H9 (cell line): Measurements from ENCODE around the gene SETD7. TPM values are rescaled to one million over a fixed set of nuclear protein-coding genes. Genes with fewer than 3 reads are reported as not detected.

ENCODE experiments used
- DNase-seq: peaks from one replicate; pipeline ENCODE4 v3.0.0-alpha.2; 2017
- H2AFZ ChIP-seq: one replicate; pipeline ENCODE4 v1.6.1; 2013; ENCODE audit warnings: mild to moderate bottlenecking, low read length, control low read depth, moderate library complexity
- H2AK5ac ChIP-seq: 2 replicates; pipeline ENCODE4 v1.6.1; 2013; ENCODE audit warnings: low read length, control low read depth, mixed read lengths; ENCODE audit not compliant: insufficient read length
- H2BK120ac ChIP-seq: one replicate; pipeline ENCODE4 v1.6.1; 2013; ENCODE audit warnings: low read depth, mild to moderate bottlenecking, low read length, control low read depth, inconsistent platforms; ENCODE audit not compliant: poor library complexity, severe bottlenecking
- H2BK12ac ChIP-seq: 2 replicates; pipeline ENCODE4 v1.6.1; 2013; ENCODE audit warnings: low read length, control low read depth, mixed read lengths, low read depth; ENCODE audit not compliant: insufficient read length
- H2BK15ac ChIP-seq: 2 replicates; pipeline ENCODE4 v1.6.1; 2013; ENCODE audit warnings: low read depth, low read length, control low read depth
- H2BK20ac ChIP-seq: one replicate; pipeline ENCODE4 v1.6.1; 2013; ENCODE audit warnings: low read depth, mild to moderate bottlenecking, low read length, control low read depth, inconsistent platforms; ENCODE audit not compliant: poor library complexity, severe bottlenecking
- H2BK5ac ChIP-seq: 2 replicates; pipeline ENCODE4 v1.6.1; 2013; ENCODE audit warnings: low read length, control low read depth, mixed read lengths; ENCODE audit not compliant: insufficient read length
- H3K14ac ChIP-seq: 2 replicates; pipeline ENCODE4 v1.6.1; 2013; ENCODE audit warnings: low read length, control low read depth; ENCODE audit not compliant: insufficient read depth
- H3K18ac ChIP-seq: 2 replicates; pipeline ENCODE4 v1.6.1; 2013; ENCODE audit warnings: low read depth, mild to moderate bottlenecking, mixed read lengths, low read length, control low read depth; ENCODE audit not compliant: insufficient read length
- H3K23ac ChIP-seq: 2 replicates; pipeline ENCODE4 v1.6.1; 2013; ENCODE audit warnings: low read length, control low read depth, mixed read lengths, low read depth; ENCODE audit not compliant: insufficient read length
- H3K23me2 ChIP-seq: 2 replicates; pipeline ENCODE4 v1.6.1; 2013; ENCODE audit warnings: low read depth, mild to moderate bottlenecking, mixed read lengths, low read length, control low read depth; ENCODE audit not compliant: insufficient read length, poor library complexity, severe bottlenecking
- H3K27ac ChIP-seq: 2 replicates; pipeline ENCODE4 v1.5.1; 2013; ENCODE audit warnings: low read length, control low read depth, mixed read lengths, low read depth; ENCODE audit not compliant: insufficient read length
- H3K27me3 ChIP-seq: 2 replicates; pipeline ENCODE4 v1.6.1; 2013; ENCODE audit warnings: low read length, control low read depth, inconsistent platforms; ENCODE audit not compliant: insufficient read depth
- H3K4ac ChIP-seq: 2 replicates; pipeline ENCODE4 v1.6.1; 2013; ENCODE audit warnings: low read depth, mild to moderate bottlenecking, control low read depth, inconsistent platforms, low read length, moderate library complexity
- H3K4me1 ChIP-seq: 2 replicates; pipeline ENCODE4 v1.6.1; 2013; ENCODE audit warnings: low read length, control low read depth, inconsistent platforms; ENCODE audit not compliant: insufficient read depth
- H3K4me2 ChIP-seq: 2 replicates; pipeline ENCODE4 v1.6.1; 2013; ENCODE audit warnings: low read length, control low read depth, mixed read lengths; ENCODE audit not compliant: insufficient read length, insufficient read depth
- H3K56ac ChIP-seq: 2 replicates; pipeline ENCODE4 v1.6.1; 2013; ENCODE audit warnings: low read depth, mild to moderate bottlenecking, mixed read lengths, low read length, control low read depth; ENCODE audit not compliant: insufficient read length
- H3K79me1 ChIP-seq: 2 replicates; pipeline ENCODE4 v1.6.1; 2013; ENCODE audit warnings: low read depth, mild to moderate bottlenecking, moderate library complexity, low read length, control low read depth, inconsistent platforms; ENCODE audit not compliant: insufficient read depth, poor library complexity, severe bottlenecking
- H3K79me2 ChIP-seq: 2 replicates; pipeline ENCODE4 v1.6.1; 2013; ENCODE audit warnings: low read length, control low read depth, inconsistent platforms; ENCODE audit not compliant: insufficient read depth
- H3K9ac ChIP-seq: 2 replicates; pipeline ENCODE4 v1.6.1; 2013; ENCODE audit warnings: low read length, control low read depth, mixed read lengths; ENCODE audit not compliant: insufficient read length; ENCODE audit errors: extremely low read depth
- H3K9me3 ChIP-seq: one replicate; pipeline ENCODE4 v1.6.1; 2013; ENCODE audit warnings: low read depth, low read length, inconsistent platforms; ENCODE audit not compliant: control insufficient read depth
- H3T11ph ChIP-seq: one replicate; pipeline ENCODE4 v1.6.1; 2013; ENCODE audit warnings: mild to moderate bottlenecking, low read length, control low read depth, inconsistent platforms
- H4K20me1 ChIP-seq: one replicate; pipeline ENCODE4 v1.6.1; 2013; ENCODE audit not compliant: control insufficient read depth, insufficient read length, insufficient read depth
- H4K5ac ChIP-seq: 2 replicates; pipeline ENCODE4 v1.6.1; 2013; ENCODE audit warnings: low read depth, mild to moderate bottlenecking, mixed read lengths, low read length, control low read depth; ENCODE audit not compliant: insufficient read length
- H4K8ac ChIP-seq: replicated peaks from 2 replicates; pipeline ENCODE4 v1.6.1; 2013; ENCODE audit warnings: low read length, control low read depth, mixed read lengths, low read depth; ENCODE audit not compliant: insufficient read length
- H4K91ac ChIP-seq: 2 replicates; pipeline ENCODE4 v1.6.1; 2013; ENCODE audit warnings: low read depth, mild to moderate bottlenecking, moderate library complexity, mixed read lengths, low read length, control low read depth; ENCODE audit not compliant: insufficient read length
- H3K27ac Mint-ChIP-seq, 3 experiments: 2 replicates in 2 of 3; 3 replicates in 1 of 3; pipeline ENCODE4 v1.8.0; 2020 to 2021; ENCODE audit warnings: mixed read lengths in 3 of 3, mild to moderate bottlenecking in 1 of 3, moderate library complexity in 1 of 3
- H3K27me3 Mint-ChIP-seq: 2 replicates; pipeline ENCODE4 v1.8.0; 2021; ENCODE audit warnings: low read depth, mild to moderate bottlenecking, moderate library complexity, mixed read lengths
- H3K36me3 Mint-ChIP-seq, 3 experiments: 2 replicates in 2 of 3; 3 replicates in 1 of 3; pipeline ENCODE4 v1.8.0; 2020 to 2021; ENCODE audit warnings: low read depth in 3 of 3, mixed read lengths in 3 of 3; ENCODE audit not compliant: insufficient read depth in 1 of 3
- H3K4me1 Mint-ChIP-seq, 2 experiments: 2 replicates each; pipeline ENCODE4 v1.8.0; 2020; ENCODE audit warnings: mixed read lengths in 2 of 2
- H3K4me3 Mint-ChIP-seq, 2 experiments: 2 replicates in 1 of 2; 3 replicates in 1 of 2; pipeline ENCODE4 v1.8.0; 2020 to 2021; ENCODE audit warnings: mild to moderate bottlenecking in 2 of 2, mixed read lengths in 2 of 2, moderate library complexity in 1 of 2
- H3K9me3 Mint-ChIP-seq, 2 experiments: 2 replicates in 1 of 2; 3 replicates in 1 of 2; pipeline ENCODE4 v1.8.0; 2020; ENCODE audit warnings: mild to moderate bottlenecking in 2 of 2, mixed read lengths in 2 of 2, moderate library complexity in 1 of 2
- WGBS: extraction: QIAGEN DNeasy Blood & Tissue Kit; methylation state at CpG from one replicate; pipeline ENCODE4 v1.1.7; 2013; ENCODE audit warnings: missing lambda C conversion rate, low lambda C conversion rate, mixed read lengths; ENCODE audit not compliant: insufficient read length; ENCODE audit errors: extremely low coverage; 5-methylcytosine and 5-hydroxymethylcytosine counted together
- total RNA-seq: library from RNA; stranded (reverse); gene quantifications from 2 replicates; pipeline ENCODE4 v1.2.1, GENCODE V29; 2021
- TF ChIP-seq, protein P1 (sequence below): fragments of 200-600 bp; sonication (generic); conservative IDR thresholded peaks from 3 replicates; pipeline ENCODE4 v1.8.0; 2021; ENCODE audit warnings: antibody characterized with exemption, mild to moderate bottlenecking

Gene SETD7
- total RNA-seq, 1 experiment from 2014 or later, result 1.5 TPM

DNA sequence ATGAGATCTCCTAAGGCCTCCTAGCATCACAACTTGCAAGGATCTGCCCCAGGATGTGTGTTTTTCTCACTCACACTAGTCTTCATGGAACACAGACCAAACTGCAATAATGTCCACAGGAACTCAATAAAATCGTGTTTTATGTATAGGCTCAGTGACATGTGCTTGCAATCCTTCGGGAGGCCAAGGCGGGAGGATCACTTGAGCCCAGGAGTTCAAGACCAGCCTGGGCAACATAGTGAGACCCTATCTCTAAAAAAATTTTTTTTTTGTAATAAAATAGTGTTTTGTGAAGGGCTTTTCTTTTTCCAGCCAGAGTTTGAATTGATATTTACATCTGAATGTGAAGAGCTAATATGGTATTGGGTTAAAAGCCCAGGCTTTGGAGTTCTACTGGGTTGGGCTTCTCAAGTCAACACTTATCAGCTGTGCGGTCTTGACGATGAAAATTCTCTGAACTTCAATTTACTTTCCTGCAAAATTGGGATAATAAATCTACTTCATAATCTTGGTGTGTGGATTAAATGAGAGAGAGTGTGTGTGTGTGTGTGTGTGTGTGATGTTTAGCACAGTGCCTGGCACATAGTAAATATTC, 38.7 kb upstream of the SETD7 start:
- H3K27me3 ChIP-seq, result no peaks in the 10 kb centered on the region
- no peak overlapping the region for H3K4me2 ChIP-seq
- no peak overlapping the region for H2AK5ac ChIP-seq
- H3K9me3 ChIP-seq, result no peaks in the 10 kb centered on the region
- H3K79me1 ChIP-seq, result no peaks in the 10 kb centered on the region
- no peak overlapping the region for H2BK120ac ChIP-seq
- H4K8ac ChIP-seq, result no peak overlapping the region
- H2BK20ac ChIP-seq, result no peak overlapping the region
- Mint-ChIP-seq H3K27me3 (peaks cover 33% of the 10 kb centered on the region), H3K4me1 (no peaks in the 10 kb centered on the region), H3K4me3 (no peak overlapping the region), H3K36me3 (no peaks in the 10 kb centered on the region), H3K27ac (no peak overlapping the region), H3K9me3 (no peaks in the 10 kb centered on the region)
- no peak overlapping the region for H3K9ac ChIP-seq
- H4K5ac ChIP-seq, result no peak overlapping the region
- H3K14ac ChIP-seq, result no peak overlapping the region
- no peak overlapping the region for H2BK15ac ChIP-seq
- no peaks in the 10 kb centered on the region for H3K4me1 ChIP-seq
- no peak overlapping the region for H2BK5ac ChIP-seq
- no peak overlapping the region for H2BK12ac ChIP-seq
- H3K23ac ChIP-seq, result no peak overlapping the region
- WGBS, result no CpG with 5 or more reads among the region's 5 CpGs
- H2AFZ ChIP-seq, result no peak overlapping the region
- H4K20me1 ChIP-seq, result no peaks in the 10 kb centered on the region
- H3K18ac ChIP-seq, result no peak overlapping the region
- H3K79me2 ChIP-seq, result no peaks in the 10 kb centered on the region
- H3K27ac ChIP-seq, result no peak overlapping the region
- no peak for DNase-seq
- no peak overlapping the region for H4K91ac ChIP-seq
- no peaks in the 10 kb centered on the region for H3K23me2 ChIP-seq
- TF ChIP-seq, protein P1, sequence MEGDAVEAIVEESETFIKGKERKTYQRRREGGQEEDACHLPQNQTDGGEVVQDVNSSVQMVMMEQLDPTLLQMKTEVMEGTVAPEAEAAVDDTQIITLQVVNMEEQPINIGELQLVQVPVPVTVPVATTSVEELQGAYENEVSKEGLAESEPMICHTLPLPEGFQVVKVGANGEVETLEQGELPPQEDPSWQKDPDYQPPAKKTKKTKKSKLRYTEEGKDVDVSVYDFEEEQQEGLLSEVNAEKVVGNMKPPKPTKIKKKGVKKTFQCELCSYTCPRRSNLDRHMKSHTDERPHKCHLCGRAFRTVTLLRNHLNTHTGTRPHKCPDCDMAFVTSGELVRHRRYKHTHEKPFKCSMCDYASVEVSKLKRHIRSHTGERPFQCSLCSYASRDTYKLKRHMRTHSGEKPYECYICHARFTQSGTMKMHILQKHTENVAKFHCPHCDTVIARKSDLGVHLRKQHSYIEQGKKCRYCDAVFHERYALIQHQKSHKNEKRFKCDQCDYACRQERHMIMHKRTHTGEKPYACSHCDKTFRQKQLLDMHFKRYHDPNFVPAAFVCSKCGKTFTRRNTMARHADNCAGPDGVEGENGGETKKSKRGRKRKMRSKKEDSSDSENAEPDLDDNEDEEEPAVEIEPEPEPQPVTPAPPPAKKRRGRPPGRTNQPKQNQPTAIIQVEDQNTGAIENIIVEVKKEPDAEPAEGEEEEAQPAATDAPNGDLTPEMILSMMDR, result no peak
- H3K56ac ChIP-seq, result no peak overlapping the region
- H3T11ph ChIP-seq, result no peak overlapping the region
- H3K4ac ChIP-seq, result no peak overlapping the region
